GM19328 (cell line): ENCODE data around the gene MSI2.

ENCODE experiments used
- ATAC-seq: cut with Tn5 transposase; IDR thresholded peaks from one replicate; pipeline ENCODE4 v1.9.1; 2021; ENCODE audit warnings: mild to moderate bottlenecking, moderate library complexity; ENCODE audit not compliant: unreplicated experiment

Gene MSI2

DNA sequence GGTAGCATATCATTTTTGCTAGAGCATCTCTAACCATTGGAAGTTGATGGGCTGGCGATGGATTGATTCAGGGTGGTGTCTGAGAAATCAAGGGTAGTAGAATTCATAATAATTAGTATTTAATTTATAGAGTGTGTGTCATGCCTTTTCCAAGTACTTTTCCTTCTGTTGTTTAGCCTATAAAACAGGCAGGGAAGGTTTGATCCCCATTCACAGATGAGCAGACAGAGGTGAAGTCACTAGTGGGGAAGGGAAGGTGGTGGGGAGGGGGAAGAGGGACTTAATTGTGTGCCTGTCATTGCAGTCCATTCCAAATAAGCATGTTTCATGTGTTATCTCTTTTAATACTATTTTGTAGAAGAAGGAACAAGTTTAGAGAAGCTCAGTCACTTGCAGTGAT is 131.3 kb downstream of the MSI2 start:
- no peak for ATAC-seq

DNA sequence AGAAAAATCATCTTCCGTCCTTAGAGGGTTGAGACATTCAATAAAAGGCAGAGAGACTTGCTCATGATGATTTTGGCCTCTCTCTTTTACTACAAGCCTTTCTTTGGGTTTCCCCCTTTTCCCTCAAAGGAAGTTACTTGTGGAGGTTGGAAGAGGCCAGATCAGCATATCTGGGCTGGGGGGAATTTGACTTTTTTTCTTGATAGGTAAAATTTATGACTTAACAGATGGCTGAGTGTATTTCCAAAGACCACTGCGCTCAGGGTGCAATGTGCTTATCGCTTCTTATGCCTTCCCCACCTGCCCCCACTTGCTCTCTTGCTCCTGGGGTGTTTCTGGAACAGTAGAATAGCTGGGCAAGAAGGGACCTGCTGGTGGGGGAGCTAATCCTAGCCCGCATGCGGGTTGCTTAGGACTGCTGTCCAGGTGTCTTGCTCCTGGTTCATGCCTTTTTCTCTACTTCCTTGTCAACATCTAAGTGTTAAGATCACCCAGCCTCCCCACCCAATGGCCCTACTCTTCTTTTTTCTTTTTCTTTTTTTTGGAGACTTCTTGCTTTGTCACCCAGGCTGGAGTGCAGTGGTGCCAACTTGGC is 131.9 kb downstream of the MSI2 start:
- ATAC-seq, result no peak

DNA sequence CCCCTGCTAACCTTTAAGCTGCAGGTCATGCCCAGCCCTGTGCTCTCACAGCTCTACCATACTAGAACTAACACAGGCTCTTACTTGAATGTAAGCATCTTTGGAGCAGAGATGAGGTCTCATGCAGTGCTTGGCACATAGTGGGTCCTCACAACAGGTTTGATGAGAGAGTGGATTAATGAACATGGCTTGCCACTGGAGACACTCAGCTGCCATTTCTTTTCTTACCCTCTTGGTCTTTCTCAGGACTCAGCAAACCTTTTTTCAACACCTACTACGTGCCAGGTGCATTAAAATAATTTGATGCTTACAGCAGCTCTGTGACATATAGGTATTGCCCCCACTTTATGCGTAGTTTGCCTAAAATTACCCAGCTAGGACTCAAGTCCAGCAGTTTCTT is 133.2 kb downstream of the MSI2 start:
- no peak for ATAC-seq

DNA sequence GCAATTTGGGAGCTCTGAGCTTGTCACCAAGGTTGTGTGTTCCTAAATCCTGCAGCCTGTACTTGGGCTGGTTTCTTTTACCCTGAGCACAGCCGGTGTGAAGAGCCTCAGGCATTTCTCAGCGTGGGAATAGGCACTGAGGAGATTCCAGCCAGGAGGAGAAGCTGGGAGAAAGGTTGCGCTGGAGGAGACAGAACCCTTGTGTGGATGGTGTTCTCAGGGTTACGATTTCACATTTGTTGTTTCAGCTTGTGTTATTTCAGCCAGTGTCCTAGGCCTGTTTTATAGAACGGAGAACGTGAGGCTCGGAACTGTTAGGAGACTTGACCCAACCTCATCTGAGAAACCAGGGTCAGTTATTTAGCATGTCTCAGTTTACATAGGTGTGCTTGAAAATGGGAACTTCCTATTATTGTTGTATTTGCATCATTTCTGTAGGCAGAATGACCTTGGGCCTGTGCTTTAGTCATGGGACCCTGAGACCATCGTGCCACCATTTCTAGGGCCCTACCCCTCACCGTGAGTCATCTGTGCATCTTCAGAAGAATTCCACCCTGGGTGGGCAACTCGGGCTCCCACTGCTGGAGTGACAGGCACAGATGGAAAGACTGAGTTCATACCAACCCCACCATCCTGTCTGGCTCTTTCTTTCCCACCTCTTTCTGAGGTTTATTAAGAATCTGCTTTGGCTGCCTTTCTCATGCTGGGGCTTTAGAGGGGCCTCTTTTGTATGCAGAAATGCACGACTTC is 134.9 kb downstream of the MSI2 start:
- ATAC-seq, result no peak

DNA sequence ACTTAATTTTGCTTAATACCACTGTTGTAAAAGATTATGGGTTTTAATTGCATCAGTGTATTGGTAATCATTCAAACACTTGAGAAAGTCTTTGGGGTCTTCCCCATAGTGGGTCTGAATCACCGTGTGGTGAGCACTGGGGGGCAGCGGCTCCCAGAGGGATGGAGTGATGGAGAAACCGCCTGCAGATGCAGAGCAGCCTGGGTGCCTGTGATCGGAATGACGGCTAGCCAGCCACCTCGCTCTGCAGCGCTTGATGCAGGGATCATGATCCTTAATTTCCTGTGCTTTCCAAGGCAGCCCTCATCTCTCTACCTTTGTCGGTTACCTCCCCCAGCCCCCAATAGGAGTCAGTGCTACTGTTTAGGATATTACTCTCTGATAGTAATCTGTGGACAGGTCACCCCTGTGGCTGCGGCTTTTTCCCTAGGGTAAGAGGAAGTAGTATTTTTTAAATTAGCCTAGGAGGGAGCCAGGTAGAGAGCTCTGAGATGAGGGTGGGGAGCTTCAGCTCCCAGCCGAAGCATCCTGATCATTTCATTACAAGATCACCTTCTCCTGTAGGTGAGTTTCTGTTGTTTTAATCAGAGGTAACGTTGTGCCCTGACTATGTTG is 135.6 kb downstream of the MSI2 start:
- ATAC-seq, result no peak

DNA sequence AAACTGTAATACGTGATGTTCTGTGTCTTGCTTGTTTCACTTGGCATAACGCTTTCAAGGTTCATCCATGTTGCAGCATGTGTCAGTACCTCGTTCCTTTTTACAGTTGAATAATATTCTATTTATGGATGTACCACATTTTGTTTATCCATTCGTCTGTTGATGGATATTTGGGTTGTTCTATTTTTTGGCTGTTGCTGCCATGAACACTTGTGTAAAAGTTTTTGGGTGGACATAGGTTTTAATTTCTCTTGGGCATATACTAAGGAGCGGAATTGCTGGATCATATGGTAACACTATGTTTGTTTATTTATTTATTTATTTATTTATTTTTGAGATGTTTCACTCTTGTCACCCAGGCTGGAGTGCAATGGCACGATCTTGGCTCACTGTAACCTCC is 137.0 kb downstream of the MSI2 start:
- no peak for ATAC-seq

DNA sequence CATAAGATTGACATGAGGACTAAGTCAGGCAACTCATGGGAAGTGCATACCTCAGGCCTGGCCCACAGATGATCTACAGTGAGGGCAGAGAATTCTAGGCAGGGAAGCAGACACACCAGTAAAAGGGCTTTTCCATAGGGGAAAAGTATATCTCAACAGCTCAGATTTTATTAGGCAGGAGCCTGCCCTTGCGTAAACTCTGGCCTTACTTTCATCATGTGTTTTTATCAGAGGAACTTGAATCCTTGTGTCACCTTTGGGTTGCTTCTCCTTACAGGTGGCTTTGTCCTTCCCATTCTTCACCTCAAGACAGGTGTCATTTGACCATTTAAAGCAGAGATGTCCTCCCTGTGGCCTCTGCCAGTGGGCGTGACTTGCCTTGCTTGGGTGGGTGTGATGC is 138.1 kb downstream of the MSI2 start:
- ATAC-seq, result no peak

DNA sequence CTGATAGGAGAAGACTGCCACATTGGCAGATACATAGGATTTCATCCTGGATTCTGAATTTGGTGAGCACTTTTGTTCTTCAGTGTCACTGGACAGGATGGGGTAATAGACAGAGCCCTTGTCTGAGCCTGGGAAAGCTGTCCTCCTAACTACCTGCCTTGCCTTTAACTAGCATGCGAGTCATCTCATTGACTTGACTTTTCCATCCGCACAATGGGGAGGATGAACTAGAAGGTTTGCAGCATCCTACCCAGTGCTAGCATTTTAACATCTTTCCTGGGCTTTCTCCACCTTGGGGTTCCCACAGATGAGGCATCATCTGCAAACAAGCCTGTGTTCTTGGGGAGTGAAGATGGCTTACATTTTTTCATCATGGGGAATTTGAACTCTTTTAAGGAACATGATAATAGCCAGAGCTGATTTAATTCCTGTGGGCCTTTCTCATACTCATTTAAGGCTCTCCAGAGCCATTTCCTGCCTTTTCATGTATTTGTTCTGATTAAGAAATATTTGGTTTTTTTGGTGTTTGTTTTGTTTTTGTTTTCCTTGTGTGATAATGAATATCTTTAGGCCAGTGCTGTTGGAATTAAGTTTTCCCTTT is 139.5 kb downstream of the MSI2 start:
- ATAC-seq, result no peak

DNA sequence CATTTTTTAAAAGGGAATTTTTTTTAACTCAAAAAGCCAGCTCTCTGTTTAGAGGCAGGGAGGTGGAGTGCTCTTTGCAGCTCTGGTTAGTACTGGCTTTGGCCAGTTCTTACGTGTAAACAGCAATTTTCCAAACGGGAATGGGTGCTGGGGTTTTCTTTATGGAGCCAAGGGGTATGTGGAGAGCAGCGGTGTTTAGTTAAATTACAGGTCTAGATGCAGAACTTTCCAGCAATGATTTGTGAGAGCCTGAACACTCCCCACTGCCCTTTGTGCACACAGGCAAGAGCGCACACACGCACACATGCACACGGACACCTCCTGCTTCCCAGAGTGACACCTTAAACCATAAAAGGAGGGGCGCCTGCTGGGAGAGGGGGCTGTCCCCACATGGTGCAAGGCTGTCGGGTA is 140.2 kb downstream of the MSI2 start:
- no peak for ATAC-seq

DNA sequence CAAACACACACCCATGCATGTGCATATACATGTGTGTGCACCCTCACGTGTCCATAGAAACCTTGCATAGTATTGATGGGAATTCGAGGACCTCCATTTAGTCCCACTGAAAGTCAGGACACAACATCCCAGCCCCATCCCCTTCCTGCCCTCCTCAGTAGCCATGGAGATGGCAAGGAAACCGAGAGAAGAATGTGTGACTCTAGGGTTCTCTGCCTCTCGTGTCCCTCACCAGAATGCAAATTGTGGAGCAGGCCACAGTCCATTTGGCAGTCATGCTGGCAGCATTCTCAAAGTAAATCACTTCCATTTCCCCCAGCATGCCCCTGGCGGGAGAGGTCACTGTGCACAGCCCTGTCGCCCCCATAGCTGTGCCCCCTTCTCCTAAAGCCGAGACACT is 141.1 kb downstream of the MSI2 start:
- ATAC-seq, result no peak

DNA sequence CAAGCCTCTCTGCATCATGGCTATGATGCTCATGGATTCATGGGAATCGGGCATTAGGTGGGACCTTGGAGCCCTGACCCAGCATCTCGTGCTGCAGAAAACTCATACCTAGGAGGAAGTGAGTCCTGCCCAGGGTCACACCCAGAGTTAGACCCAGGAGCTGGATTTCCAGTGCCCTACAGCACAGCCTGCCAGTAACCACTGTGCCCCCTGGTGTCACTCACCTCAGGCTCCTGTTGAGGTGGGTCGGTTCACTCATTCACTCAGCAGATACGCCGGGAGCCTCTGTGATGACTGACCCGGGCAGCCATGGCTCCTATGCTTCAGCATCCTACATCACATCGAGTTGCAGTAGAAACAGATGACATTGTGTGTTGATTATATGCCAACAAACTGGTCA is 143.4 kb downstream of the MSI2 start:
- no peak for ATAC-seq

DNA sequence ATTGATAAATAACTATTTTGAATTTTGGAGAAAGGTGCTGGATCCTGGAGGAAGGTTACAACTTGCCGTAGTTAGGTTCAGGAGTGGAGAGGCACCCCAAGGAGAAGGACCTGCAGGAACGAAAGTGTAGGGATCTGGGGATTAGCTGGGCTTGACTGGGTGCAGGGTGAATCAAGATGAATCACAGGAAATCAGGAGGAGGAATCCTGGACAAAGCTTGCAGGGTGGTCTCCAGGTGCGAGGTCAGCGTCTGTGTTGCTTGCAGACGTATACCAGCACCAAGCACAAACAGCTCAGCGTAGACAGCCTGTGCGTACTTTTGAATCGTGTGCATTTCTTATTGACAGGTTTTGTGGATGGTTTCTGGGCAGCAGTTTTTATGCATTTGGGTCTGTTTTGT is 144.3 kb downstream of the MSI2 start:
- ATAC-seq, result no peak

DNA sequence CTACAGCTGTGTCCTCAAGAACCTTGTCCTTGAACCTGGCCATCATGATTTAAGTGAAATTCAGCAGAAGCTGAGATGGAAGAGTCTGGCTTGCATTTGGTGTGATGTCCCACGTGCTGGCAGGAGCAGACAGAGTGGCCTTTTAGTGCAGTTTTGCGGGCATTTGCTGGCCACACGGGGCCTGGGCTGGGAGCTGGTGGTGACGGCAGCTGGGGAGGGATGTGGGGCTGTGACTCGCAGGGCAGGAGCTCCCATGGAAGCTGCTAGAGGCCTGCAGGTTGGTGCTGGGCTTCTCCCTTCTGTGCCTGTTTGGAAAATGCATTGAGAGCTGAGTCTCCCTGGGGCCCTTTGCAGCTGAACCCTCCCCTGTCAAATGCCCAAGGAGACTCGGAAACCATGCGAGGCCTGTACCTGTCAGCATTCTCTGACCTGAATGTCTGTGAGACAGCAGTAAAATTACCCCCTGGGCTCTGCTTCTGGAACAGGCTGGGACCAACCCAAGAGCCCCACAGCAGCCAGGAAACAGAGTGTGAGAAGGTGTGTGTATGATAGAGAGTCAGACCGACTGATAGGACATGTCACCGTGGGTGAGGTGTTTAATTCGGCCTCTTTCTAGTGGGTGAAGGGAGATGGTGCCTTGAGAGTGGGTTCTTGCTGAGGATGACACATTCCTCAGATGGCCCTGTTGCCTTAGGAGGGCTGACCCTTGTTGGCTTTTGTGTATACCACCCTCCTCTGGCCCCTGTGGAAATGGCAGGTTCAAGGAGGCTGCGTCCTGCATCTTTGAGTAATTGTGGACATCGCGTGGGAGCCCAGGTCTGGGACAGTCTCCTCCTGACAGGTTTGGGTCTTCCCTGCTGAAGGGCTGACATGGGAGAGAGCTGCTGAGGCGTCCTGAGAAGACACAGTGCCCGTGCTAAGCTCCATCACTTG is 145.5 kb downstream of the MSI2 start:
- no peak for ATAC-seq

DNA sequence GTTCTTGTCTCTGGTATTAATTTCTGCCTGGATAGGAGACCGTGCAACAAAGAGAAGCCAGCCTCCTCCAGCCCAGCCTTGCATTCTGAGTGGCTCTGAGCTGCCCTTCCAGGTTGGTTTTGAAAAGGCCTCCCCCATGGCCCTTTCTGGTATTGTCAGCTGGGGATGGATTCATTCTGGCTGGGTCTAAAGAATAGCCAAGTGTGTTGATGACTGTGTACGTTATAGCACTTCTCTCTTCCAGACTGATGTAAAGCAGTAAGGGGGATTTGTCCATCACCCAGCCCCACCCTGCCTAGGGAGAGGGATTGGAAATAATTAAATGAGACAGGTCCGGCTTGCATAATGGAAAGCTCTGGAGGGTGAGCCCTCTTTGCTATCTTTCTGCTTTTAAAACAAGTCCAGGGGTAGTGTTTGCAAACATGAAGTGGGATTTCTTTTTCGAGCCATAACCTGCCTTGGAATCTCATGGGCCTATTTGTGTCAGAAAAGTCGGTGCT is 146.4 kb downstream of the MSI2 start:
- no peak for ATAC-seq

DNA sequence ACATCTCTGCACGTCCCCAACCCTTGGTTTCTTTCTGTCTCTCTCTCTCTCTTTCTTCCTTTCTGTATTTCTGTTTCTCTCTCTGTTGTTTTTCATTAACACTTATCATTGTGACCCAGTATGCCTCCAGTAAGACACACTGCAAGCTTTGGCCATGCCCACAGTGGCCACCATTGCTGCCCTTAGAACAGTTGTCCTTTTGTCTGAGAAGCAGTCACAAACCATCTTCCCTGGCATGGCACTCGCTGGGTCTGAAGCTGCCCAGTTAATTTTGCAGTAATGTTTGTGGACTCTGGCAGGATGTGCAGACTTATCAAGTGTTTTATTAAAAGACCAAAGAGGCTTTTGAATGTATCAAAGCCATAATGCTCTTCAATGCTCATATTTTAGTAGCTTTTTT is 146.9 kb downstream of the MSI2 start:
- no peak for ATAC-seq

DNA sequence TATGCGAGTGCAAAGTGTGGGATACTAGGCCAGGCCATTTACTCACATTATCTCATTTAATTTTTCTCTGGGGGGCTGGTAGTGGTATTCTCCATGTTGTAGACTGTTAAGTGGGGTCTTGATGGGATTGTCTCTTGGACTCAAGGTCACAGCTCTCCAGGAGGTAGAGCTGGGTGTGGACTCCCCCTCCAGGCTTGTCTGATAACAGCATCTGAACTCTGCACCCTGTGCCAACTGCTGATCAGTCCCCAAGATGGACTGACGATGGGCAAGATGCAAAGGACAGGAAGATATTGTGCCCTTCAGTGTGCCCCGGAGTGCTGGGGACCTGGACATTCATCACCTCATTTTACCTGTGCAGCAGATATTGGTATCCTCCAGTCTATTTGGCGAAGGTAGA is 147.8 kb downstream of the MSI2 start:
- no peak for ATAC-seq

DNA sequence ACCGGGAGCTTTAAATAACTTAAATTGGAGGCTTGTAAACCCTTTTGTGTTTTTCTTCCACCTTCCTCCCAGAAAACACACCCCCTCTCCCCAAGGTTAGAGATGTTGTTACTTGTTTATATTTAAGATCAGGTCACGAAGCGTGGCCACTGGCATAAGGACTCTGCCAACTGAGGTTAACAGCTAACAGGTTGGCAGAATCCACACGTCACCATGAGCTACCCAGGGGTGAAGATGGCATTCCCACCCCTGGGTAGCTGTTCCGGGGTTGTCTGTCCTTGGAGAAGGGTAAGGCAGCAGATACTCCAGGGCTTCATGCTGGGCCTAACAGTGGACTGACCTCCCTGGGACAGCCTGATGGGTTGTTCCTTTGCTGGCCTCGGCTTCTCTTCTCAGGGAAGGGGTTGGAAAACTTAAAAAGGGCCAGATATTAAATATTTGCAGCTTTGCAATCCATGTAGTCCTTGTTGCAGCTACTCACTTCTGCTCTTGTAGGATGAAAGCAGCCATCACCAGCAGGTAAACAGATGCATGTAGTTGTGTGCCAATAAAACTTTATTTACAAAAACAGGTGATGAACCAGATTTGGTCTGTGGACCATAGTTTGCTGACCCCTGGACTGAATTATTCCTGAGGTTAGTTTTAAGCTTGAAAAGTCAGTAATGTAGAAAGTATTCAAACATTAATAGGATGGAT is 148.6 kb downstream of the MSI2 start:
- no peak for ATAC-seq

DNA sequence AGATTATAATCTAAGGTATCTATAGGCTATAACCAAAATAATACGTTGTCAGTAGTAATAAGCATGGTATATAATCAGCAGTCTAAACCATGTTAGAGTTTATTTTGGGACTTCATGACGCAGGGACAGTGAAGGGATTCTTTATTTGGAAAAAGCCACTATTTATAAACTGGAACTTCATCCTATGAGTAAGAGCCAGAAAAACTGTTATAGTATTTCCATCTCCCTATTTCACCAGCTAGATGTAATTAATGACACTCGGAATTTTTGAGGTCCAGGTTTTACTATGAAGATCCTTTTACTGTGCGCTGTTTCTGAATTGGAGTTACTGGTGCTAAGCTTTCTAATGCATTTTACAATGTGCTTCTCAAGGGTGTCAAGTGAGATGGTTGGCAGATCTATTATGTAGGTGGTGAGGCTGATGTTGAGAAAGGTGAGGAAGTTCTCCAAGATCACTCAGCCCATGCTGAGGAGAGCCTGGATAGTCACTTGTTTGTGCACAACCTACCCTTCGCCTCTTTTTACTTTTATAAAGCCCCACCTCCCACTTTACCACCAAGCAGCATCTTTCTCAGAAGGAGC is 149.3 kb downstream of the MSI2 start:
- no peak for ATAC-seq

DNA sequence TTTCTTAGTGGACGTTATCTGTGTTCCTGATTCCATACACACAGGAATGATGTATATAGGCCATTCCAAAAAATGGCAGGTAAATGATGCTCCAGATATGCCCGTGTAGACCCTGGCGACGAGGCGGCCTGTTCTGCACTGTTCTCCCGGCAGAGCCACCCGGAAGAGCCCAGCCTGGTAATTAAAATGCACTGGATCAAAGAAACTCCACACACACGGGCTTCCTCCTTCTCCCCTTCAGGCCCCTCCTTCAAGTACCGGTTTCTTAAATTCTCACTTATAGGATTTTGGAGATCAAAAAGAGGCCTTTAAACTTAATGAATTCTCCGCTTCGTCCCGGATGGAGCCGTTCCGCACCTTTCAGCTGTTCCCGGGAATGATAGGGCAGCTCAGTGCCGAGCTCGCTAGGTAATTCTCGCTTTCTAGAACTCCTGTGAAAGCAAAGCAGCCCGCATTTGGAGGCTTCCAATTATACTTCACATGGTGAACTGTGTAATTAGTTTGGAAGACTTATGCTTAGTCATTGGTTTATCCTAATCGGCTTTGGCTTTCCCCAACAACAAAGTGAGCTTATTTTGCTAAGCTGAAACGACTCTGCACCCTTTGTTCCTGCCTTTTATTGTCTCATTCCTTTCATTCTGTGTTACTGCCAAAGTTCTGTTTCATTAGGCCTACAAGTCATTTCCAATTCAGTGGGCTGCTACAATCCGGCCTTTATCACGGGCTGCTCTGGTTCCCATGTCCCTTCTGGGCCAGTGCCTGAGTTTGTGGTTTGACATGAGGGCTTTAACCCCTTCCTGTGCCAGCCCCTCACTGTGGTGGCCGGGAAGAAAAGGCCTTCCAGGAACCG is 150.0 kb downstream of the MSI2 start:
- no peak for ATAC-seq
